Stimulated activated CD4-positive, alpha-beta T cell treated with anti-CD3 and anti-CD28 coated beads, Interleukin-15, amount 100 ng/mL, for 24 hours (primary cell): ENCODE data around the gene OPCML.
"Not testable (repeated sequence)": the region's sequence is repeated elsewhere in the genome, so short reads cannot be mapped to it uniquely, and the experiment has no call there.

Experiments
- DNase-seq: peaks from one replicate; pipeline ENCODE4 v3.0.0-alpha.2; 2020

OPCML gene

GRCh38 chr11:132370114-132370513 is 1162.2 kb downstream of the OPCML start:
- not testable (repeated sequence) for DNase-seq

- DNase-seq: no peak
Measured at GRCh38 chr11:132367293-132367692, 1165.0 kb downstream of the OPCML start.

- no peak for DNase-seq
Measured at GRCh38 chr11:132365650-132366049, 1166.7 kb downstream of the OPCML start.
